Activated CD4-positive, alpha-beta T cell treated with anti-CD3 and anti-CD28 coated beads for 4 hours (primary cell): ENCODE measurements around the gene MALT1.
"Not testable (repeated sequence)": the region's sequence is repeated elsewhere in the genome, so short reads cannot be mapped to it uniquely, and the experiment has no call there.

Source experiments
- DNase-seq, 2 donors: peaks; one replicate each; pipeline ENCODE4 v3.0.0-alpha.2; 2020

MALT1 gene

DNA sequence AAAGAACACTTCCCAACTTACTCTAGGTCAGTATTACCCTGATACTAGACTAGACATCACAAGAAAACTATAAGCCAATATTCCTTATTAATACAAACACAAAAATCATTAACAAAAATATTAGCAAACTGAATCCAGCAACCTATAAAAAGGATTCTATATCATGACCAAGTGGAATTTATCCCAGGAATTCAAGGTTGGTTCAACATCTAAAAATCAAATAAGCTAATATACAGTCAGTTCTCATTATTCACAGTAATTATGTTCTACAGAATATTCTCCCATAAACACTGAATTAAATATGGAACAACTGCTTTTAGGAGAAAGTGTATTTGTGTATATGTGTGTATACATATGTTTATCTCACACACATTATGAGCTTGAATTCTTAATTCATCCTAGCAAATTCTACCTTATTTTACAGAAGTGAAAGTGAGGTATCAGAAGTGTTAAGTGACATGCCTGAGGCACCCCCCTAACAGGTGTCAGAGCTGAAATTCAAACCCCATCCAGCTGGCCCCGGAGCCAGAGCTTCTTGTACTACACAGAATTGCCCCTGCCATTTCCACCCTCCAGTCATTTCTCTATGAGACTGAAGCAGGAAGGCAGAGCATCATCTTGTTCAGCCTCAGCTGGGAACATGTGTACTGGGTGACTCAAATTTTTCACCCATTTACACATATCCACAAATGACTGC lies 77.8 kb downstream of the MALT1 start:
- no peak for DNase-seq

DNA sequence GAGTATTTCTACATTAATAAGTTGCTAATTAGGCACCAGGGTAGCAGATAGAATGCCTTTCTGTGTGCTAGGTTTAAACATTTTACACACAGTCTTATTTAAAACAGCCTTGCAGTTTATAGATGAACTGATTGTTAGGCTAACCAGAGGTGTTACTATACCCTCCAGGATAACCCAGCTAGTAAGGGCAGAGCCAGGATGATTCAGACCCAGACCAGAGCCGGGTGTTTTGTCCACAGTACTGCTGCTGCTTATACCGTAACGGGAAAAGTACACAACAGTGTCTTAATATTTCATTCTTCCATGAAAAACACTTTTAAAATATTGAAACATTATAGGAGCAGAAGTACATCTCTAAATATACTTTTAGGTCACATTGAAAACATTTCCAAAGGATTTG lies 82.7 kb downstream of the MALT1 start:
- no peak for DNase-seq

DNA sequence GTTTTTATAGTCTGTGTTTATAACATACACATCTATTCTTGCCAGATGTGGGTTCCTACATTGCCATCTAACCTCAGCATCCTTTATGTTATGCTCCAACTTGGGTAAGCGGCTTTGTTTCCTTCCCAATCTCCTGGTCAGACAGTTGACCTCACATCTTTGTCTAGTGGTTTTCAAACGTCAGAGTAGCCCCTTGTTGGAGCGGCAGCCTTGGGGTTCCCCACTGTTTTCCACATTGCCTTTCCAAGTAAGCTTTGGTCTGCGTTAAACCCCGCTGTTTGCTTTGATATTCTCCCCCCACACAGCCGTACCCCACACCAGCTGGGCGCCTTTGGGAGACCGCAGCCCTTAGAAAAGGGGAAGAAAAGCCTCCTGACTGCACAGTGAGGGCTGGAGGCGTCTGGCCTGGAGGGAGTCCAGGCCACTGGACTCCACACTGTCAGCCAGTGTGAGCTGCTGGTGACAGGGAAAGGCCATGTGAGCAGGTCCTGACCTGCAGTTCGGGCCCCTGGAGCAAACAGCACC lies 83.3 kb downstream of the MALT1 start:
- DNase-seq, result no peak

DNA sequence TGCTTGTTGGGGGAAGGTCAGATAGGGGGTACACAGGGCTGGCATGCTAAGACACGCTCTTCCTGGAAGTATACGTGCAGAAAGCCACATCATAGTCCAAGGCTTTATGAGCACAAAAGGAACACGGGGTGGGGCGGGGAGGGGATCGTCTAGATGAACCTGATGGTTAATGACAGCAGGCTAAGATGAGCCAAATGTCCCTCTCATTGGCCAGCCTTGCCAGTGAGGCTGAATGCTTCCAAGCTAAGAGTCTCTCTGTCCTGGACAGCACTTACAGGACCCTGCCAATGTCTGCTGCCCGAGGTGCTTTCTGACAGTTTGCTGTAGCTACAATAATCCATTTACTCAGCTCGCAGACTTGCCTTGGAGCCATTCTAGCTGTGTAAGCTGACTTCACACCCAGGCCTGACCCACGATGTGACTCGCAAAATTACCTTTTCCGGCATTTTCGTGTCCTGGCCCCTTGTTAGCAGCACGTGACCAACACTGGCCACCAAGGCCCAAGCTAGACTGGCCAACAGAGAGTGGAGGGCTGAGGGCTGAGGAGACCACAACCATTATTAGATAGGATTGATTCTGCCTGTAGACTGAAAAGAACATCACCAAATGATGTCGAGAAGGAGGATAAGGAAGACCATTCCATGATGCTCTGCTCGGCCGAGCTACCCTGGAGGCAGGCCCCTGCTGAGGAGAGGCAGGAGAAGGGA lies 84.2 kb downstream of the MALT1 start:
- no peak for DNase-seq

DNA sequence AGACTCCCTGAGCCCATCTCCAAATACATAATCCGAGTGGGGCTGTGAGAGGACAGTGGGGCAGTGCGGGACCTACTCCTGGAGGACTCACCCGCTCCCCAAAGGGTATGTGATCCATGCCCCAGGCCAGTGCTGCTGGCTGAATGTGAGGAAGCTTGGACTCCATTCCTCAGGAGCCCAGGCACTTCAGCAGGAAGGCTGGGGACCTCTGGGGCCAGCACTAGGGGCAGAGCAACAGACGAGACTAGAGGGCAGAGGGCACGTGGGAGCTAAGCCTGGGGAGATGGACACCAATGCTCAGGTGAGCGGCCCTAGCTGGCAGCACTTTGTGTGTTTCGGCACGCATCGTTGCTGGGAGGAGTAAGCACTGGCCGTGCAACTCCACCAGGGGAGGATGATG lies 84.9 kb downstream of the MALT1 start:
- no peak for DNase-seq

- no peak for DNase-seq
Observed at GRCh38 chr18:58756596-58757240, 85.5 kb downstream of the MALT1 start.

GRCh38 chr18:58757351-58757750 lies 86.1 kb downstream of the MALT1 start:
- DNase-seq, result not testable (repeated sequence)

- DNase-seq, result no peak
Observed at GRCh38 chr18:58758046-58758445, 86.8 kb downstream of the MALT1 start.

- DNase-seq, result no peak
Observed at GRCh38 chr18:58758606-58759005, 87.3 kb downstream of the MALT1 start.

GRCh38 chr18:58761241-58761969 lies 90.1 kb downstream of the MALT1 start:
- DNase-seq, result no peak

DNA sequence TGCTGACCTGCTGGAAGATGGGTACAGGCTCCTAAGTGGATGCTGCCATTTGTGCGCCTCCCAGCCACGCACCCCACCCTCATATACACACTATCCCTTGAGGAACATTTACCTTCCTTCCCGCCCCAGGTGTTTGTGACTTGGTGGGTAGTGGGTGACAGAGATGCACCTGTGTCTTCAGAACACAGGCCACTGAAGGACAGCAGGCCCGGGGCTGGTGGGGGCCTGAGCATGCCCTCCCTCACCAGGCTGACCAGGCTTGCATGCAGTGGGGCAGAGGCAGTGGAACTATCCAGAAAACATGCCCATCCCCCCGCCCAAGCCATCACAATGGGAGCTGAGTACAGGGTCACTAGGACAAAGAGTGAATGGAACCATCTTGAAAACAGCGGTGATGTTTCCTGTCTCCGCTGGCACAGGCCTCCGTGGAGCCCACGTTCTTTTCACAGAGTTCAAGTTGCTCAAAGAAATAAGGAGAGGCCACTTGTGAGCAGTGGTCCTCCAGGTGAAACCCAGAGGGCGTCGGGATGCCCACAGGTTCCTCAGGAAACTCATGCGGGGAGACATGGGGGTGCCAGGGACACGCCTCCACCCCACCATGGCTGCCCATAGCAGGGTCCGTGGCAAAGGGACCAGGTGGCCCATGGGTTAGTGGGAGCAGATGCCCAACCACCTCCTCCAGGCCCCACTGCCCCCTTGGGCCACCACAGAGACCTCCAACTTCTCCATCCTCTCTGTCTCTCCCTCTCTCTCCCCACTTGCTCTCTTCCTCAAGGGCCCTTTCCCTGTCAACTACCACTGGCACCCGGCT lies 90.9 kb downstream of the MALT1 start:
- no peak for DNase-seq

DNA sequence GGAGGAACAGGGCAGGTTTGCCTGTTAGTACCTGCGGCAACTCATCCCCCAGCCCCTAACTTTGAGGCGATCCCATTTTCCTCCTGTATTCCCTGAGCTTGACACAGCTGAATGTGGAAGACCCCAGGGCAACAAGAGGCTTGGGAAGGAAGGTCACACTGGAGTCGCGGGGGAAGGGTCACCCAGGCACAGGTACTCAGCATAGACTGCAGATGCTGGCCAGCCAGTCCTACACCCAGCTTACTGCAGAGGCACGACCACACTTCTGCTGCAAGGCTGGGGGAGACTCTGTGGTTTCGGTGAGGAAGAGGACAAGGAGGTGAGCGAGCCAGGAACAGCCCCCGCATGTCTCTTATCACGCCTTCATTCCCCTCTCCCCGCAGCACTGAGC lies 91.5 kb downstream of the MALT1 start:
- DNase-seq, result no peak

GRCh38 chr18:58766164-58766563 lies 94.9 kb downstream of the MALT1 start:
- DNase-seq, result no peak

GRCh38 chr18:58766946-58767345 lies 95.7 kb downstream of the MALT1 start:
- DNase-seq, result no peak

GRCh38 chr18:58768293-58768974 lies 97.2 kb downstream of the MALT1 start:
- peak; percentile 59 to 63 for DNase-seq

GRCh38 chr18:58769321-58769720 lies 98.1 kb downstream of the MALT1 start:
- no peak for DNase-seq

GRCh38 chr18:58770601-58771000 lies 99.3 kb downstream of the MALT1 start:
- DNase-seq, result no peak

- DNase-seq, result no peak
Observed at GRCh38 chr18:58772161-58772560, 100.9 kb downstream of the MALT1 start.

DNA sequence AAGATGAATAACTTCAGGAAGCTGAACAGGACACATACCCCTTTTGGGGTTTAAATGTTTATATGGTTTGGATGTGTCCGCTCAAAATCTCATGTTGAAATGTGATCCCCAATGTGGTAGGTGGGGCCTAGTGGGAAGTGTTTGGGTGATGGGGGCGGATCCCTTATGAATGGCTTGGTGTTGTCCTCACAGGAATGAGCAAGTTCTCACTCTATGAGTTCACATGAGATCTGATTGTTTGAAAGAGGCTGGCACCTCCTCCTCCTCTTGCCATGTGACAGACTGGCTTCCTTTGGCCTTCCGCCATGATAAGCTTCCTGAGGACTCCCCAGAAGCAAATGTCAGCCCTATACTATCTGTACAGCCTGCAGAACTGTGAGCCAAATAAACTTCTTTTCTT lies 104.8 kb downstream of the MALT1 start:
- DNase-seq, result no peak

- DNase-seq, result not testable (repeated sequence)
Observed at GRCh38 chr18:58776541-58776940, 105.3 kb downstream of the MALT1 start.

GRCh38 chr18:58777471-58777870 lies 106.2 kb downstream of the MALT1 start:
- DNase-seq, result no peak

DNA sequence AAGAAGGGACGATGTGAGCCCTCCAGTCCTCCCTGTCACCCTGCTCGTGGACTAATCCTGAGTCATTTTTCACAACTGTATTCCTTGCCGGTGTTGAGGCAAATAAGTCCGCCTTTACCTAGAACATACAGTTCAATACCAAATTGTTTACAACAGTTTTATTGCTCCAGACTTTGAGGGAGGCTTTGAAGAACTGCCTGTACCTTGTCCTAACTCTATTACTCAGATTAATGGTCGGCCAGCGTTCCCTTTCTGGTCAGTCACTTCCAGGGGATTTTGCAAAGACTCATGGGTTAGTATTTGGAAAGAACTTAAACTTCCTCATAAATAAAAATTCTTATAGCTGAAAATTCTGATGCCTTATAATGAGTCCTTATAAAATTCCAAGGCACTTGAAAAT lies 108.3 kb downstream of the MALT1 start:
- DNase-seq, result no peak
